ENCODE measurements around the gene SCO2. TPM values are rescaled to one million over a fixed set of nuclear protein-coding genes. Genes with fewer than 3 reads are reported as not detected.

SCO2 gene
- total RNA-seq, 2 donors from 2014 or later, result 0.89 to 2.3 TPM

GRCh38 chr22:50540381-50540780 lies 15.0 kb upstream of the SCO2 start:
- no peak overlapping the region for H3K4me3 Mint-ChIP-seq
- no peak for TF ChIP-seq CTCF (conservative IDR thresholded peaks at IDR 0.05)
- H3K27me3 Mint-ChIP-seq (ENCODE audit: insufficient read depth), result peaks cover 14% of the 10 kb centered on the region
- H3K36me3 Mint-ChIP-seq (ENCODE audit: low read depth), result no peaks in the 10 kb centered on the region
- 84 to 91% methylated on average over 10 of the region's 10 CpGs for WGBS, 2 experiments (ENCODE audit: insufficient coverage in 1 of 2, insufficient read length in 1 of 2)
- Histone ChIP-seq H3K9me3 (ENCODE audit: control insufficient read depth, low read length) (no peaks in the 10 kb centered on the region), H3K36me3 (ENCODE audit: control insufficient read depth, insufficient read depth, low read length) (no peaks in the 10 kb centered on the region), H3K27ac (ENCODE audit: low read depth, low read length) (no peak overlapping the region), H3K9ac (ENCODE audit: extremely low read depth, low read length, poor library complexity, severe bottlenecking) (no peak overlapping the region), H3K4me1 (ENCODE audit: control insufficient read depth, insufficient read depth, low read length) (no peaks in the 10 kb centered on the region), H3K27me3 (ENCODE audit: control insufficient read depth, insufficient read depth, low read length, poor library complexity, severe bottlenecking) (peaks cover 23% of the 10 kb centered on the region), H3K4me3 (ENCODE audit: low read length) (no peak overlapping the region)
- H3K9me3 Mint-ChIP-seq, result no peaks in the 10 kb centered on the region
- H3K27ac Mint-ChIP-seq, result peak overlapping the region; percentile 57
- no peak for DNase-seq
- peaks cover 8% of the 10 kb centered on the region for H3K4me1 Mint-ChIP-seq

- Histone ChIP-seq H3K27ac (ENCODE audit: low read depth, low read length) (no peak overlapping the region), H3K36me3 (ENCODE audit: control insufficient read depth, insufficient read depth, low read length) (no peaks in the 10 kb centered on the region), H3K9me3 (ENCODE audit: control insufficient read depth, low read length) (no peaks in the 10 kb centered on the region), H3K4me3 (ENCODE audit: low read length) (no peak overlapping the region), H3K9ac (ENCODE audit: extremely low read depth, low read length, poor library complexity, severe bottlenecking) (no peak overlapping the region), H3K27me3 (ENCODE audit: control insufficient read depth, insufficient read depth, low read length, poor library complexity, severe bottlenecking) (peaks cover 17% of the 10 kb centered on the region), H3K4me1 (ENCODE audit: control insufficient read depth, insufficient read depth, low read length) (no peaks in the 10 kb centered on the region)
- H3K36me3 Mint-ChIP-seq (ENCODE audit: low read depth), result no peaks in the 10 kb centered on the region
- H3K4me3 Mint-ChIP-seq, result no peak overlapping the region
- no peaks in the 10 kb centered on the region for H3K9me3 Mint-ChIP-seq
- no peak for TF ChIP-seq CTCF (conservative IDR thresholded peaks at IDR 0.05)
- H3K4me1 Mint-ChIP-seq, result peaks cover 13% of the 10 kb centered on the region
- no peak overlapping the region for H3K27ac Mint-ChIP-seq
- peaks cover 22% of the 10 kb centered on the region for H3K27me3 Mint-ChIP-seq (ENCODE audit: insufficient read depth)
- no peak for DNase-seq
- WGBS, 2 experiments (ENCODE audit: insufficient coverage in 1 of 2, insufficient read length in 1 of 2), result 91 to 95% methylated on average over 10 to 13 of the region's 13 CpGs
Measured at GRCh38 chr22:50537765-50538164, 12.4 kb upstream of the SCO2 start.

DNA sequence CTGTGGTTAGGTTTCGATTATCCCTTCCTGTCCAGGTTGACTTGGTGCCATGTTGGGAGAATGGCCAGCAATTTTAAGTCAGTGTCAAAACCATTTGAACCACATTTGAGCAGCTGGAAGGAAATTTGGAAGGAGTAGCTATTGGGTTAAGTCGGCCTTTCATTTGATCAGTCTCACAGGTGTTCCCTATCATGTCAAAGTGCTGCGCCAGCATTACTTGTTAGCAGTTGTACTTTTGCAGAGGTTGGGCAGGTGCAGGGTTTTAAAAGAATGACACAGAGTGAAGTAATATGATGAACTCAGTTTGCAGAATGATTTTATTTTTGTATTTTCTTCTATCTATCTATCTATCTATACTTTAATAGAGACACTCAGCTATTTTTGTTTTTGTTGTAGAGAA lies 10.8 kb upstream of the SCO2 start:
- peaks cover 13% of the 10 kb centered on the region for H3K4me1 Mint-ChIP-seq

More for the DNA sequence above, 10.8 kb upstream of the SCO2 start:
- Histone ChIP-seq H3K27me3 (ENCODE audit: control insufficient read depth, insufficient read depth, low read length, poor library complexity, severe bottlenecking) (peaks cover 32% of the 10 kb centered on the region), H3K9me3 (ENCODE audit: control insufficient read depth, low read length) (no peaks in the 10 kb centered on the region), H3K36me3 (ENCODE audit: control insufficient read depth, insufficient read depth, low read length) (no peaks in the 10 kb centered on the region), H3K9ac (ENCODE audit: extremely low read depth, low read length, poor library complexity, severe bottlenecking) (no peak overlapping the region), H3K4me1 (ENCODE audit: control insufficient read depth, insufficient read depth, low read length) (no peaks in the 10 kb centered on the region), H3K4me3 (ENCODE audit: low read length) (no peak overlapping the region), H3K27ac (ENCODE audit: low read depth, low read length) (no peak overlapping the region)
- WGBS, 2 experiments (ENCODE audit: insufficient coverage in 1 of 2, insufficient read length in 1 of 2), result 89 to 92% methylated on average over 2 to 3 of the region's 3 CpGs
- H3K36me3 Mint-ChIP-seq (ENCODE audit: low read depth), result no peaks in the 10 kb centered on the region
- TF ChIP-seq CTCF (conservative IDR thresholded peaks at IDR 0.05), result no peak
- DNase-seq, result no peak
- H3K4me3 Mint-ChIP-seq, result no peak overlapping the region
- no peaks in the 10 kb centered on the region for H3K9me3 Mint-ChIP-seq
- H3K27me3 Mint-ChIP-seq (ENCODE audit: insufficient read depth), result peaks cover 30% of the 10 kb centered on the region
- no peak overlapping the region for H3K27ac Mint-ChIP-seq
